Neural cell (in vitro differentiated cells): ENCODE data around the gene SAC3D1. TPM values are rescaled to one million over a fixed set of nuclear protein-coding genes. Genes with fewer than 3 reads are reported as not detected.

ENCODE experiments used
- H2AFZ ChIP-seq: fragments of 200-600, 300-800 bp; sonication (generic), shearing (Covaris generic); 2 replicates; pipeline ENCODE4 v1.6.0; 2014; ENCODE audit warnings: low read depth, mild to moderate bottlenecking, antibody characterized with exemption, low read length, moderate library complexity
- H3F3A ChIP-seq: fragments of 200-600 bp; shearing (Covaris generic); 2 replicates; pipeline ENCODE4 v1.6.1; 2016; ENCODE audit warnings: mild to moderate bottlenecking, moderate library complexity, mixed read lengths, antibody characterized with exemption, low read length; ENCODE audit not compliant: insufficient read depth, poor library complexity, severe bottlenecking
- H3K27ac ChIP-seq: fragments of 200-600, 300-800 bp; sonication (generic), shearing (Covaris generic); 2 replicates; pipeline ENCODE4 v1.5.1; 2014; ENCODE audit warnings: mild to moderate bottlenecking, low read length, moderate library complexity
- H3K27me3 ChIP-seq: fragments of 300-800, 200-600 bp; sonication (generic), shearing (Covaris generic); 2 replicates; pipeline ENCODE4 v1.6.0; 2014; ENCODE audit warnings: mild to moderate bottlenecking, low read depth, low read length, moderate library complexity; ENCODE audit not compliant: insufficient read depth
- H3K36me3 ChIP-seq: fragments of 300-800, 200-600 bp; sonication (generic), shearing (Covaris generic); 2 replicates; pipeline ENCODE4 v1.5.1; 2014; ENCODE audit warnings: mild to moderate bottlenecking, antibody characterized with exemption, low read length, moderate library complexity; ENCODE audit not compliant: insufficient read depth
- H3K4me2 ChIP-seq: fragments of 300-800, 200-600 bp; sonication (generic), shearing (Covaris generic); 2 replicates; pipeline ENCODE4 v1.6.0; 2014; ENCODE audit warnings: mild to moderate bottlenecking, low read length
- H3K4me3 ChIP-seq: fragments of 300-800, 200-600 bp; sonication (generic), shearing (Covaris generic); 2 replicates; pipeline ENCODE4 v1.5.1; 2014; ENCODE audit warnings: mild to moderate bottlenecking, low read length, moderate library complexity
- H3K79me2 ChIP-seq: fragments of 200-600 bp; shearing (Covaris generic); replicated peaks from 2 replicates; pipeline ENCODE4 v1.6.0; 2014; ENCODE audit warnings: mild to moderate bottlenecking, low read length, moderate library complexity; ENCODE audit not compliant: insufficient read depth
- H3K9ac ChIP-seq: fragments of 300-800, 200-600 bp; sonication (generic), shearing (Covaris generic); 2 replicates; pipeline ENCODE4 v1.6.1; 2016; ENCODE audit warnings: mild to moderate bottlenecking, low read length, mixed read lengths
- H3K9me2 ChIP-seq: fragments of 200-600 bp; shearing (Covaris generic); 2 replicates; pipeline ENCODE4 v1.6.1; 2016; ENCODE audit warnings: mild to moderate bottlenecking, low read length, mixed read lengths; ENCODE audit not compliant: insufficient read depth
- H3K9me3 ChIP-seq: fragments of 200-600, 300-800 bp; sonication (generic), shearing (Covaris generic); 2 replicates; pipeline ENCODE4 v1.6.1; 2016; ENCODE audit warnings: mild to moderate bottlenecking, mixed run types, low read length, moderate library complexity, mixed read lengths
- H4K20me1 ChIP-seq: fragments of 200-600 bp; shearing (Covaris generic); 2 replicates; pipeline ENCODE4 v1.6.1; 2016; ENCODE audit warnings: mild to moderate bottlenecking, mixed run types; ENCODE audit not compliant: insufficient read depth
- CTCF ChIP-seq: fragments of 450-650 bp; IDR thresholded peaks from 2 replicates; pipeline ENCODE4 v1.5.1; 2014; ENCODE audit warnings: antibody characterized with exemption, mild to moderate bottlenecking, moderate library complexity; ENCODE audit not compliant: poor library complexity, severe bottlenecking
- EP300 ChIP-seq: fragments of 450-650 bp; conservative IDR thresholded peaks from 2 replicates; pipeline ENCODE4 v1.6.1; 2014; ENCODE audit warnings: antibody characterized with exemption, mild to moderate bottlenecking, moderate library complexity; ENCODE audit not compliant: poor library complexity, severe bottlenecking
- EZH2 ChIP-seq: fragments of 200-600, 300-800 bp; shearing (Covaris generic), sonication (generic); IDR thresholded peaks from 2 replicates; pipeline ENCODE4 v1.6.1; 2014; ENCODE audit warnings: antibody characterized with exemption, low read length, borderline replicate concordance, mild to moderate bottlenecking; ENCODE audit not compliant: insufficient read depth, poor library complexity, severe bottlenecking
- MXI1 ChIP-seq: fragments of 450-650 bp; conservative IDR thresholded peaks from 2 replicates; pipeline ENCODE4 v1.6.1; 2014; ENCODE audit warnings: antibody characterized with exemption, mild to moderate bottlenecking; ENCODE audit not compliant: poor library complexity, severe bottlenecking
- POLR2AphosphoS5 ChIP-seq: IDR thresholded peaks from 2 replicates; pipeline ENCODE4 v1.6.1; 2012
- RAD21 ChIP-seq: fragments of 450-650 bp; conservative IDR thresholded peaks from 2 replicates; pipeline ENCODE4 v1.6.1; 2014; ENCODE audit warnings: antibody characterized with exemption, mild to moderate bottlenecking, moderate library complexity
- REST ChIP-seq: IDR thresholded peaks from 2 replicates; pipeline ENCODE4 v1.6.1; 2012; ENCODE audit warnings: borderline replicate concordance
- SMC3 ChIP-seq: fragments of 450-650 bp; conservative IDR thresholded peaks from 2 replicates; pipeline ENCODE4 v1.6.1; 2014; ENCODE audit warnings: antibody characterized with exemption, mild to moderate bottlenecking, moderate library complexity; ENCODE audit not compliant: poor library complexity
- TAF1 ChIP-seq: IDR thresholded peaks from 2 replicates; pipeline ENCODE4 v1.6.1; 2012; ENCODE audit warnings: low read depth
- polyA plus RNA-seq: library from polyadenylated mRNA; depleted of rRNA; stranded (reverse); fragments of >200 nt; gene quantifications from 2 replicates; pipeline ENCODE4 v1.2.3, GENCODE V29; 2014

The SAC3D1 gene
- polyA plus RNA-seq, 1 donor from 2014 or later: 23.5 TPM

- Histone ChIP-seq H3K9ac (no peak overlapping the region), H3K79me2 (no peaks in the 10 kb centered on the region), H3F3A (no peaks in the 10 kb centered on the region), H3K27me3 (no peaks in the 10 kb centered on the region), H3K4me2 (no peak overlapping the region), H2AFZ (no peak overlapping the region), H4K20me1 (no peaks in the 10 kb centered on the region), H3K36me3 (no peaks in the 10 kb centered on the region), H3K9me3 (no peaks in the 10 kb centered on the region), H3K9me2 (no peaks in the 10 kb centered on the region), H3K27ac (no peak overlapping the region), H3K4me3 (no peak overlapping the region)
- TF ChIP-seq EP300 (no peak), RAD21 (no peak), MXI1 (no peak), CTCF (no peak), TAF1 (no peak), EZH2 (no peak), SMC3 (no peak), REST (no peak), POLR2AphosphoS5 (no peak)
Measured at GRCh38 chr11:65051398-65051858, 10.4 kb downstream of the SAC3D1 start.

GRCh38 chr11:65053827-65054508 lies 13.0 kb downstream of the SAC3D1 start:
- Histone ChIP-seq H3K79me2 (no peaks in the 10 kb centered on the region), H3K27me3 (no peaks in the 10 kb centered on the region), H2AFZ (no peak overlapping the region), H3K9ac (no peak overlapping the region), H4K20me1 (no peaks in the 10 kb centered on the region), H3K4me3 (no peak overlapping the region), H3K4me2 (no peak overlapping the region), H3K27ac (no peak overlapping the region), H3K36me3 (no peaks in the 10 kb centered on the region), H3K9me2 (no peaks in the 10 kb centered on the region), H3F3A (no peaks in the 10 kb centered on the region), H3K9me3 (no peaks in the 10 kb centered on the region)
- TF ChIP-seq EP300: no peak
- TF ChIP-seq CTCF: no peak
- no peak for TF ChIP-seq EZH2
- TF ChIP-seq REST: no peak
- no peak for TF ChIP-seq MXI1
- no peak for TF ChIP-seq RAD21
- TF ChIP-seq POLR2AphosphoS5: no peak
- TF ChIP-seq TAF1: no peak
- TF ChIP-seq SMC3: no peak
